ES-I3 (cell line): ENCODE results near the gene UMODL1.

Experiments used
- H3K36me3 ChIP-seq: 2 replicates; pipeline ENCODE4 v1.6.1; 2013; ENCODE audit warnings: mild to moderate bottlenecking, low read length, control low read depth, moderate library complexity; ENCODE audit not compliant: insufficient read depth
- H3K4me1 ChIP-seq: 2 replicates; pipeline ENCODE4 v1.6.1; 2013; ENCODE audit warnings: mild to moderate bottlenecking, control low read depth, low read length; ENCODE audit not compliant: insufficient read depth
- H3K9ac ChIP-seq: 2 replicates; pipeline ENCODE4 v1.6.1; 2013; ENCODE audit warnings: low read depth, mild to moderate bottlenecking, low read length, moderate library complexity
- H3K9me3 ChIP-seq: 2 replicates; pipeline ENCODE4 v1.6.1; 2013; ENCODE audit warnings: mild to moderate bottlenecking, low read length, moderate library complexity; ENCODE audit not compliant: control insufficient read depth, insufficient read depth

UMODL1 gene

DNA sequence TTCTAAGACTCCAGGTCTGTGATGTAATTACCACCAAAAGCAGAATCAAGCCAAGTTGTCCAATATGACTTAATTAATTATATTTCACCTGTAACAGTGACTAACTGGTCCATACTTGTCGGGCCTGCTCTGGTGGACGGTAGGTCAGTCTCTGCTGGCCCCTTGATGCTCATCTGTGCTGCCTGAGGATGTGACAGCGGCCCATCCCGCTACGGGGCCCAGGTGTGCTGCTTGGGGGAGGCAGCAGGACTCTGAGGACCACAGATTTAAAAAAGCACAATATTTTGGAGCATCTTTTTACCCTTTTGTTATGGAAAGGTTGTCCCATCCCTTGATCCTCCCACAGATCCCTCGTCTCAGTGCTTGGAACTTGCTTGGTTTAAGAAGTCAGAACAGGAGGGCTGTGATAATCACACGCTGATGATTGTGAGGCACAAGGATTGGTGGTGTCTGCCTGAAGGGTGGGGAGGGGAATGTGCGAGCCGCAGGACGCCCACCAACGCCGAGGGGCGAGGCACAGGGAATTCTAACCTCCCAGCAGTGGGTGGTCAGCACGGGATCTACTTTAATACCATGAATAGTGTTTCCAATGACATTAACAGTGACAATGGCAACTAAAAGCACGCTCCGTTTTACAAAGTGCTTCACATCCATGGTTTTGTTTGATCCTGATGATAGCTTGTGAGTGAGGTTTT, 27.8 kb upstream of the UMODL1 start:
- no peak overlapping the region for H3K9ac ChIP-seq
- no peaks in the 10 kb centered on the region; the same call in 1 of the 2 replicates for H3K9me3 ChIP-seq
- peaks cover 6% of the 10 kb centered on the region; the same call in 1 of the 2 replicates for H3K4me1 ChIP-seq
- H3K36me3 ChIP-seq: no peaks in the 10 kb centered on the region

DNA sequence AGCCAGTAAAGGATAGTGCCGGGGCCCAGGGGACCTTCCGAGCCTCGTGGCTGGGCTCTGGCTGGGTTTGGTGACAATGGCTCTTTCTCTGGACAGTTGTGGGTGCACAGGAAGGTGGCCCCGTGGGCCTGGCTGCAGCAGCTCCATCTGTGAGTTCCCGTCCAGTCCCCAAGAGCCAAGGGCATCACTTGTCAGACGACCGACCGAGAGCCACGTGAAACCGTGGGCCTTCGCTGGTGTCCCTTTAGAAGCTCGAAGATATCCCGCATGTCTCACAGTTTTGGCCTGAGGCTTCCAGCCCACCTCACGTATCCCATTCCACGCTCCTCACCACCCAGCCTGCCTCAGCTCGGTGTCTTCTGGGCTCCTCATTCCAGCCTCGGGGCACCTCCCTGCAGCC, 27.2 kb upstream of the UMODL1 start:
- Histone ChIP-seq H3K4me1 (peaks cover 6% of the 10 kb centered on the region; the same call in 1 of the 2 replicates), H3K9ac (no peak overlapping the region), H3K36me3 (no peaks in the 10 kb centered on the region), H3K9me3 (no peaks in the 10 kb centered on the region; the same call in 1 of the 2 replicates)

DNA sequence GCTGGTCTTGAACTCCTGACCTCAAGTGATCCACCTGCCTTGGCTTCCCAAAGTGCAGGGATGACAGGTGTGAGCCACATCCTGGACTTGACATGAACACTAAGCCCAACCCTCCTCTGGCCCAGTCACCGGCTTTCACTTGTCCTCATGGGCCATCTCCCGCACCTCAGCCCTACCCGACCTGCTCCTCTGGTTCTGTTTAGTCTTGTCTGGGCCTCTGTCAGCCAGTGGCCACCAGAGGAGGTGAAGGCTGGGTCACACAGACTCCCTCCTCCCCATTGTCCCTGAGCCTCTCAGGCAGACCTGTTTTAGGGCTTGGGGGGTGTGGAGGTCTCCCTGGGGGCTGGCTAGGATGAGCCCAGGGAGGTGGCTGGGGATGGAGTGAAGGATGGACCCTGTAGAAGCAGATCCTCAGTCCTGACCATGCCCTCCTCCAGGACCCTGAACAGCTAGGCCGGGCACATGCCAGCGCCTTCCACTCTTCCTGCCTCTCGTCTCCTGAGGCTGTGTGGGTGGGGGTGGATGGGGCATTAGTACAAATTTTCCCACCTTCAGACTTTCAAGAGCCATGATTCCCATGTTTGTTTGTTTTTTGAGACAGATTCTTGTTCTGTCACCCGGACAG, 26.1 kb upstream of the UMODL1 start:
- H3K36me3 ChIP-seq: no peaks in the 10 kb centered on the region
- no peak overlapping the region for H3K9ac ChIP-seq
- H3K9me3 ChIP-seq: no peaks in the 10 kb centered on the region
- H3K4me1 ChIP-seq: peaks cover 4% of the 10 kb centered on the region; the same call in 1 of the 2 replicates

DNA sequence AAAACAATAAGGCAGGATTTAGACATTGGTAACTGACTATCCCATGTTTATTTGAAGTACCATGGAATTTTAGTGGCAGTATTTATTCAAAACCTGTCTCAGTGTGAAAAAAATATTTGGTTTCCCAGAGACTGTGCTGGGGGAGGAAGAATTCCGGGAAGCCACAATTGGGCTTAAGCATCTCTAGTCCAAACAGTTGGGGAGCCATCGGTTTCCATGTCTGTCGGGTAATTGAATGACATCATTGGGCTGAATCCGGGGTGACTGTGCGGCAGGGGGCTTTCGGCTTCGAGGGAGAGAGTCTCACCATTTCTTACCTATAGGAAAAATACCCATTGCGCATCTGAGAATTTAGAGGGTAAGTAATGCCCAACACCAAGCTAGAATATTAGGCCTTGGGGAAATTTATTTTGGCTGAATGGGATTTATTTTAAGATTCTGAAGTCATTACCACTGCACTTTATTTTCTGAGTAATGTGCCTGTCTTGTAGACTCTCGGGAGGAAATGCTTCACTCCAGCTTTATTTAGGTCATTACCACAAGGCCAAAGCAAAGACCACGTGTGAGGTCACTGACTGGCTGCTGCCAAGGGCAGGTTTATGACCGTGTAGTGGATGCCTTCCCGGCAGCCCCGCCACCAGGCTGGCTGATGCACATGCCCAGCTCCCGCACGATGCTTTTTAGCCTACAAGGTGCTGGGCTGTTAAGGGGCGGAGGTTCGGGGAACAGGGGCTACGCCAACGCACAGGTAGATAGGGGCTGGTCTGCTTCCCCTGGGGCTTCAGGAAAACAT, 23.1 kb upstream of the UMODL1 start:
- H3K4me1 ChIP-seq: no peaks in the 10 kb centered on the region
- H3K9me3 ChIP-seq: no peaks in the 10 kb centered on the region
- no peak overlapping the region for H3K9ac ChIP-seq
- H3K36me3 ChIP-seq: no peaks in the 10 kb centered on the region

DNA sequence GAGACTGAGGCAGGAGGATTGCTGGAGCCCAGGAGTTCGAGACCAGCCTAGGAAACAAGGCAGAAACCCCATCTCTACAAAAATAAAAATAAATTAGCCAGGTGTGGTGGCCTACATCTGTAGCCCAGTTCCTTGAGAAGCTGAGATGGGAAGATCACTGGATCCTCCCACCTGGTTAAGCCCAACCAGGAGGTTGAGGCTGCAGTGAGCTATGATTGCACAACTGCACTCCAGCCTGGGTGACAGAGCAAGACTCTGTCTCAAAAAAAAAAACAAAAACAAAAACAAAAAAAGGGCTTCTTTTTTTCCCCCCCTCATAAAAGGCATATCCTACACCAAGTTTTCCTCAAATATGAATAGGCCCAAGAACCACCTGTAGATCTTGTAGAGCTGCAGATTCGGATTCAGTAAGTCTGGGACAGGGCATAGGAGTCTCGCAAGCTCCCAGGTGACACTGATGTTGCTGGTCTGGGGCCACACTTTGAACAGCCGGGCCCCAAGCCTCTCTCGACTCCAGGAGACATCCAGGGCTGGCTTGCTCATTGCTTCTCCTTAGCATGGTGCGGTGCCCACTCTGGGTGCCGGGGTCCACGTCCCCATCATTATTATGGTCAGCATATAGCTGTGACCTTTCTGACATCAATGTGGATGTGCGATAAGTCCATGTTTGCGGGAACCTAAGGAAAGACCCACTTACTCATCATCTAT, 22.1 kb upstream of the UMODL1 start:
- Histone ChIP-seq H3K36me3 (no peaks in the 10 kb centered on the region), H3K4me1 (no peaks in the 10 kb centered on the region)

DNA sequence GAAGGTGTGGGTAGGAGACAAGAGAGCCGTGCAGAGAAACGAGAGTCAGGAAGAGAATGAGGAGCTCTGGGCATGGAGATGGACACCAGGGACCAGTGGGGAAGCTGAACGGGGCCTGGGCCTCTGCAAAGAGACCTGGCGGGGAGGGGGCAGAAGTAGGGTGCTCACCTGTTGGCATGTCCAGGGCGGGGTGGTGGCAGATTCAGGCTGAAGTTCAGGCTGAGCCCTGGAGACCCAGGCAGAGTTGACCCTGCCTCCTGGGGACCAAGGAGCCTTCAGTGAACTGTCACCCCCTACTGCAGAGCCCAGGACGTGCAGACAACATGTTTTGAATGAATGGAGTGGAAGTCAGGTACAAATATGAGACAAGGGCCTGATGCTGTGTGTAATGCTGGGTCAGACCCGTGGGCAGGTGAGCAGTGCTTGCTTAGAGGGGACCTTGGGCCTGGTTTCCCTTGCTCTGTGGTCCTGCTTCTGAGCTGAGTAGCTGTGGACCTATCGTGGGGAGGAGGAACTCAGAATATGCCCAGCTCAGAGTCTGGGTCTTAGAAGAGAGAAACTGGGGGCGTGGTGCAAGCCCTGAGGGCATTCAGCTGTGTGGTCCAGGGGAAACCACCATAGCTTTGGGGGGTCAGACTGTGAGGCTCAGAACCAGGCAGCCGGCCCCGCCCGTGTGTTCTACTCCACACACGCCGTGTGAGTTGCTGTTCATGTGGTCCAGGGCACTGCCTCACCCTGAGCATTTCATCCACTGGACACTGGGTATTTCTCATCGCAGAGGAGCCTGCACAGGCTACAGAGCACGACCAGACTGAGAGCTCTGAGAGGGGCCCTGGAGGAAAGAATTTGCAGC, 21.3 kb upstream of the UMODL1 start:
- no peak overlapping the region for H3K9ac ChIP-seq
- no peaks in the 10 kb centered on the region for H3K9me3 ChIP-seq
- H3K36me3 ChIP-seq: no peaks in the 10 kb centered on the region
- H3K4me1 ChIP-seq: no peaks in the 10 kb centered on the region

More for the DNA sequence above, 22.1 kb upstream of the UMODL1 start:
- H3K9me3 ChIP-seq: no peaks in the 10 kb centered on the region
- no peak overlapping the region for H3K9ac ChIP-seq

DNA sequence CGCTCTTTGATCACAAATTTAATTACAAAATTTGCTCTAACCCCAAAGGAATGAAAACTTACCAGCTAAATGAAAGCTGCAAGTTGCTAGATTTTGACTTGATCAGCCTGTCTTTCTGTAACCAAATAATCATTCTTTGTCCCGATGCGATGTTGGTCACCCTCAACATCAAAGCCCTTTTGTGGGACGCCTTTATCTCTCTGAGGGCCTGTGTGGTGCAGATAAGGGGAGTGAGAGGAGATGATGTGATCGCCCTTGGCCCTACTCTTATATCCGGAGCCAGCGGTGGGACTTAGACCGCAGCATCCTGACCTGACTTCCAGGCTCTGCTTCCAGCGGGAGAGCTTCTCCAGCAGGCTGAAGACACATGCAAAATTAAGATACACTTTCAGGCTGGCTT, 19.3 kb upstream of the UMODL1 start:
- Histone ChIP-seq H3K4me1 (peaks cover 6% of the 10 kb centered on the region), H3K36me3 (no peaks in the 10 kb centered on the region), H3K9me3 (no peaks in the 10 kb centered on the region), H3K9ac (no peak overlapping the region)

DNA sequence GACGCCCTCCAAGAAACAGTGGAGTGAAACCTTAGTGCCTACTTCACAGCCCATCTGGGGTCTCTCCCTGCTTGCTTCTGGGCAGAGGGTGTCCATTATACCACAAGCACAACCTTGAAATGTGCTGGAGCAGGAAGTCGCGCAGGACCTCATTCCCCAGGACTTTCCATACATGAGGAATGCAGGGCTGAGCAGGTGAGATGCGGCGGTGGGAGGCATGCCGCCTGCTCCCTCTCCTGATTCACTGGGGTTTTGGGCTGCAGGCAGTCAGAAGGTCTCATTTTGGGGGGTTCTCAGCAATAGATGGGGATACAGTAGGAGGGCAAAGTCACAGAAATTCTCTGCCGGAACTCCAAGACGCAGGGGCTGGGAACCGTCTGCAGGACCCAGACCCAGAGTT, 15.7 kb upstream of the UMODL1 start:
- no peaks in the 10 kb centered on the region for H3K9me3 ChIP-seq
- H3K9ac ChIP-seq: no peak overlapping the region
- H3K36me3 ChIP-seq: no peaks in the 10 kb centered on the region
- H3K4me1 ChIP-seq: peaks cover 15% of the 10 kb centered on the region

DNA sequence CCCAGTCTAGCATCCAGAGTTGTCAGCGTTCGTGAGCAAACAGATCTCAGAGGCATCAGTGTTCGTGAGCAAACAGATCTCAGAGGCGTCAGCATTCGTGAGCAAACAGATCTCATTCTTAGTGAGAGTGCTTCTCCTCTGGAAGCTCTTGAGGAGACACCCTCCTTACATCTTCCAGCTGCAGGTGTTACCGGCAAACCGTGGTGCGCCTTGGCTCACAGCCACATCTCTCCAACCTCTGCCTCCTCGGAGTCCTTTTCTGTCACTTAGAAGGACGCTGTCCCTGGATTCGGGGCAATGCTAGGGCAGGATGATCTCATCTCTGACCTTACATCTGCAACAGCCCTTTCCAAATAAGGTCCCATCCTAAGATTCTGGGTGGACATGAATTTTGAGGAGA, 14.6 kb upstream of the UMODL1 start:
- peaks cover 15% of the 10 kb centered on the region for H3K4me1 ChIP-seq
- no peaks in the 10 kb centered on the region for H3K36me3 ChIP-seq
- H3K9me3 ChIP-seq: no peaks in the 10 kb centered on the region
- H3K9ac ChIP-seq: no peak overlapping the region

DNA sequence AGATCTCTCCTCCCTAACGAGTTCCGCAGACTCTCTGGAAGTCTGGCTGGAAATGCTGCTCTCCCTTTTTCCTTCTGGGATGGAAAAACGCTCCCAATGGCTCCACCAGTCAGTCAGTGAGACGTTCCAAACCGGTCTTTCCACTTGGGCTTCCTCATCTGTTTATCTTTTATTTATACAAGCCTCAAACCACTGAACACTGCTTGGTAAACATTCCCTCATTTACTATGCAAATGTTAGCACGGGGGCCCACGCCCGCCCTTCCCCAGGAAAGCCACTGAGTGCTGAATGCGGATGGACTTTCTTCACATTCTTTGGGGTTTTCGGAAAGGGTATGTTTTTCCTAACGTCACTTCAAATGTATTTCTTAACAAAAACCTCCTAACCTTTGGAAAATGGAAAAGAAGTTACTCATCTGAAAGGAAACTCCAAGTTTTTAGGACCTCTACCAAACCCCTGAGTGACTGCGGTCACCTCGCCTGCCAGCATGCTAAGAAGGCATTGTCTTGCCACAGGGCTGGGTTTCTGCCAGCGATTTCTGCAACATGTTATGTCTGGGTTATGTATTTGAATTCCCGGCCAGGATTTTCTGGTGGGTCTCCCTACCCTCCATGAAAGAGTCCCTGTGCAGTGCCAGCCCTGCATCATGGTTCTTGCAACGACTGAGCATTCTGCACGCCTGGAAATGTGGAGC, 14.0 kb upstream of the UMODL1 start:
- Histone ChIP-seq H3K4me1 (peaks cover 15% of the 10 kb centered on the region), H3K9me3 (no peaks in the 10 kb centered on the region), H3K9ac (no peak overlapping the region), H3K36me3 (no peaks in the 10 kb centered on the region)

DNA sequence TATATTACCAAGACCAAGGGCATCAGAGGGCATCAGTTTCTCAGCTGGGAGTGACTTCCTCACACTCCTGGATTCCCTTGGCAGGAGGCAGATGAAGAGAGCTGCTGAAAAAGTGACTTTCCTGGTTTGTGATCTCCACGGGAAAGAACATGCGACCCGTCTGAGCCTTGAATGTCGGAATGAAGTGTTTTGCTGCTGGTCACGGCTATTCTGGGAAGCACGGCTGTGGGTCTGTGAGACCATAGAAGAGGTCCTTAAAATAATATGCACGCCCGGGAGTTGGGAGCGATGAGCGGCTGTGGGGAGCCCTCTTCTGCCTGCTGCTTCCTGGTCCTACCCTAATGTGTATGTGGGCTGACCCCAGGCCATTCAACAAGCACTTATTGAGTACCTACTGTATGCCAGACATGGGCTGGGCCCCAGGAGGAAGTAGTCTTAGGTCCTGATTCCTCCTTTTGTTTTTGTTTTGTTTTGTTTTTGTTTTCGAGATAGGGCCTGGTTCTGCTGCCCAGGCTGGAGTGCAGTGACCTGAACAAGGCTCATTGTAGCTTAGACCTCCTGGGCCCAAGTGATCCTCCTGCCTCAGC, 13.2 kb upstream of the UMODL1 start:
- peaks cover 15% of the 10 kb centered on the region for H3K4me1 ChIP-seq
- H3K9ac ChIP-seq: no peak overlapping the region
- no peaks in the 10 kb centered on the region for H3K36me3 ChIP-seq
- no peaks in the 10 kb centered on the region for H3K9me3 ChIP-seq

DNA sequence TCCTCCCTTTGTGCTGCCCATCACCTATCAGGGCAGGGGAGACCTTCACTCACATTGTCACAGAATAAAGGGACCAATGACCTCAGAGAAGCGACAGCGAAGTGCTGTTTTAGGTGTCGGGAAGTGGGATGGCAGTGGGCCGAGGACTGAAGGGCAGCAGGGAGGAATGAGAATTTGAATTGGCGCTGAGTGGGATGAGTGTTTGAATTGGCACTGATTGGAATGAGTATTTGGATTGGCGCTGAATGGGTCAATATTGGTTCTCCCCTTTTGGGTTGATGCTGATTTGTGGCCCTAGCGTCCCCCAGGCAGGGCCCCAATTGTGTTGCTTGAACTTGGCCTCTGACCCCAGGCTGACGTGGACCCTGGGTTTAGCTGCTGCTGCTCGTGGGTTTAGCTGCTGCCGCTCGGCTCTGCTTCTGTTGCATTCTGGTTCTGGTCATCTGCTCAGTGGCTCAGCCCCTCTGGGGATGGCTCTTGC, 12.4 kb upstream of the UMODL1 start:
- peaks cover 16% of the 10 kb centered on the region for H3K4me1 ChIP-seq
- no peaks in the 10 kb centered on the region for H3K36me3 ChIP-seq
- H3K9me3 ChIP-seq: no peaks in the 10 kb centered on the region
- H3K9ac ChIP-seq: no peak overlapping the region

DNA sequence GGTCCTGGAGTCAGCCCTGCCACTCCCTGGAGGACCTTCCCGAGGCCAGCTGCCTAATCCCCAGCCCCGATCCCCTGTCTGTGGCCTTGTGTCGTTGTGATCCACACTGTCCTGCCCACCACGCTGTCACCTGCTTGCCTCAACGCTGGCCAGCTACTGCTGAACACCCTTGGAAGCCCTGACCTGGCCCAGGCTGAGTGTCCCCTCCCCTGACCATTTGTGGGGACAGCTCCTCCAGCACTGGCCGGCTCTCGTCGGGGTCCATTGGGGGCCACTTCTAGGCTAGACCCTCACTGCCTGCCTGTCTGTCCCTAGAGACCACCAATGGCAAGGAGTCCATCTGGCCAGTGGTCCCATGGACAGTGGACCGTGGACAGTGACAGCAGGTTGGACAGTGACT, 12.0 kb upstream of the UMODL1 start:
- Histone ChIP-seq H3K9ac (no peak overlapping the region), H3K4me1 (peaks cover 21% of the 10 kb centered on the region), H3K36me3 (no peaks in the 10 kb centered on the region), H3K9me3 (no peaks in the 10 kb centered on the region)
